H54 (cell line): Measurements from ENCODE around the gene HABP4.

ENCODE experiments used
- DNase-seq: peaks from one replicate; pipeline ENCODE4 v3.0.0; 2011; ENCODE audit warnings: low spot score, mixed read lengths; ENCODE audit not compliant: insufficient read length
- FAIRE-seq: peaks from 3 replicates; lab custom pipeline; 2011; peaks lifted over from hg19 to GRCh38; lab: Jason Lieb, UNC
- POLR2A ChIP-seq: IDR thresholded peaks from 2 replicates; pipeline ENCODE4 v1.6.1; 2011; ENCODE audit warnings: low read depth, mild to moderate bottlenecking, low read length

Gene HABP4

GRCh38 chr9:96491079-96491879, 41.3 kb downstream of the HABP4 start:
- no peak for FAIRE-seq
- no peak for TF ChIP-seq POLR2A
- DNase-seq: no peak

GRCh38 chr9:96491880-96492525, 42.0 kb downstream of the HABP4 start:
- FAIRE-seq (no peak), DNase-seq (no peak)
- no peak for TF ChIP-seq POLR2A

- DNase-seq: no peak
- no peak for FAIRE-seq
- TF ChIP-seq POLR2A: no peak
Measured at GRCh38 chr9:96492993-96493531, 43.1 kb downstream of the HABP4 start.

- no peak for TF ChIP-seq POLR2A
- no peak for DNase-seq
- no peak for FAIRE-seq
Measured at GRCh38 chr9:96493757-96494156, 43.8 kb downstream of the HABP4 start.

- FAIRE-seq: no peak
- no peak for TF ChIP-seq POLR2A
- DNase-seq: no peak
Measured at GRCh38 chr9:96494215-96494800, 44.3 kb downstream of the HABP4 start.

- no peak for TF ChIP-seq POLR2A
- FAIRE-seq: no peak
- DNase-seq: no peak
Measured at GRCh38 chr9:96495341-96495740, 45.4 kb downstream of the HABP4 start.

GRCh38 chr9:96496368-96497116, 46.6 kb downstream of the HABP4 start:
- FAIRE-seq (no peak), DNase-seq (no peak)
- TF ChIP-seq POLR2A: no peak

- TF ChIP-seq POLR2A: no peak
- FAIRE-seq (no peak), DNase-seq (no peak)
Measured at GRCh38 chr9:96497117-96497399, 47.1 kb downstream of the HABP4 start.

GRCh38 chr9:96498796-96499195, 48.8 kb downstream of the HABP4 start:
- FAIRE-seq (no peak), DNase-seq (no peak)
- TF ChIP-seq POLR2A: no peak

- no peak for FAIRE-seq
- no peak for TF ChIP-seq POLR2A
Measured at GRCh38 chr9:96499257-96499656, 49.3 kb downstream of the HABP4 start.

GRCh38 chr9:96500696-96501632, 51.0 kb downstream of the HABP4 start:
- DNase-seq: no peak
- no peak for TF ChIP-seq POLR2A
- FAIRE-seq: no peak

More at GRCh38 chr9:96499257-96499656, 49.3 kb downstream of the HABP4 start:
- DNase-seq: no peak

- no peak for TF ChIP-seq POLR2A
- DNase-seq: no peak
- FAIRE-seq: no peak
Measured at GRCh38 chr9:96501633-96502538, 51.9 kb downstream of the HABP4 start.
